Measurements from ENCODE around the gene DAZAP1.

Gene DAZAP1

DNA sequence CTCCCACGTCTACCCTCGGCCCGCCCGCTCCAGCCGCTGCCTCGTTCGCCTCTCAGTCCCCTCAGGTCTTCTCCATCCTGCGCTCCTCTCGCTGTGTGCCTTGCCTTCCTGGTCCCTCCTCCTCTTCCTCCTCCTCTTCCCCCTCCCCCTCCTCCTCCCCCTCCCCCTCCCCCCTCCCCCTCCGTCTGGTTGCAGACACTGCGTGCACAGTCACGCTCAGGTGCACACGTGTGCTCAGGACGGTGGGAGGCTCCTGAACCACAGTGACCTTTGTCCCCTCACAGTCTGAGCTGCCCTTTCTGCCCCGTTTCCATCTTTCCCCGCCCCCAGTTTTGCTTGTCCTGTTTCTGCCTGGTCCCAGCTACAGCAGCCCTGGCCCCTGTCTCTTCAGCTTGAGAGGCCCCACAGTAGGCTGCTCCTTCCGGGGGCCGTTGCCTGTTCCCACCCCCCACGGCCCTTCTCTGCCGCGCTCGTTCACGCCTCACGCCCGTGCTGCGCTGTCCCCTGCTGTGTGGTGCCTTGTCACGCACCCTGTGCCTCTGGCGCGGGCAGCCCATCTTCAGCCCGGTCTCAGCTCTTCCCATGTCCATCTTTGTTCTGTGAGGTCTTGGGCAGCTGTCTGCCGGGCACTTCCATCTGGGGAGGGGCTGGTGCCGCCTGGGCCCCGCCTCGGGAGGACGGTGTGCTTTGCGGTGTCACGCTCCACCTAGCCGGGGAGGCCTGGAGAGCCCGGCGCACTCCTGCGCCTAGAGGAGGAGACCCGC lies 17.0 kb downstream of the DAZAP1 start:
- ChIA-PET POLR2A (no interaction called here), CTCF (no interaction called here)
- DNase-seq (ENCODE audit: extremely low spot score): no peak
- TF ChIP-seq, protein P1, sequence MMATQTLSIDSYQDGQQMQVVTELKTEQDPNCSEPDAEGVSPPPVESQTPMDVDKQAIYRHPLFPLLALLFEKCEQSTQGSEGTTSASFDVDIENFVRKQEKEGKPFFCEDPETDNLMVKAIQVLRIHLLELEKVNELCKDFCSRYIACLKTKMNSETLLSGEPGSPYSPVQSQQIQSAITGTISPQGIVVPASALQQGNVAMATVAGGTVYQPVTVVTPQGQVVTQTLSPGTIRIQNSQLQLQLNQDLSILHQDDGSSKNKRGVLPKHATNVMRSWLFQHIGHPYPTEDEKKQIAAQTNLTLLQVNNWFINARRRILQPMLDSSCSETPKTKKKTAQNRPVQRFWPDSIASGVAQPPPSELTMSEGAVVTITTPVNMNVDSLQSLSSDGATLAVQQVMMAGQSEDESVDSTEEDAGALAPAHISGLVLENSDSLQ (IDR thresholded peaks at IDR 0.05): no peak
- TF ChIP-seq FOXK2 (IDR thresholded peaks at IDR 0.05) (no peak), CTBP1 (IDR thresholded peaks at IDR 0.05; ENCODE audit: borderline replicate concordance) (no peak), FOXM1 (IDR thresholded peaks at IDR 0.05; ENCODE audit: borderline replicate concordance) (no peak), TARDBP (IDR thresholded peaks at IDR 0.05) (no peak), SUZ12 (IDR thresholded peaks at IDR 0.05) (no peak), ZNF384 (IDR thresholded peaks at IDR 0.05) (no peak), FOXA1 (IDR thresholded peaks at IDR 0.05) (no peak), NFRKB (IDR thresholded peaks at IDR 0.05) (no peak), ARNT (IDR thresholded peaks at IDR 0.05) (no peak), ELF4 (IDR thresholded peaks at IDR 0.05) (no peak), HDGF (IDR thresholded peaks at IDR 0.05; ENCODE audit: borderline replicate concordance) (no peak), BHLHE40 (IDR thresholded peaks at IDR 0.05; ENCODE audit: borderline replicate concordance) (no peak), LEF1 (IDR thresholded peaks at IDR 0.05; ENCODE audit: borderline replicate concordance) (no peak)

DNA sequence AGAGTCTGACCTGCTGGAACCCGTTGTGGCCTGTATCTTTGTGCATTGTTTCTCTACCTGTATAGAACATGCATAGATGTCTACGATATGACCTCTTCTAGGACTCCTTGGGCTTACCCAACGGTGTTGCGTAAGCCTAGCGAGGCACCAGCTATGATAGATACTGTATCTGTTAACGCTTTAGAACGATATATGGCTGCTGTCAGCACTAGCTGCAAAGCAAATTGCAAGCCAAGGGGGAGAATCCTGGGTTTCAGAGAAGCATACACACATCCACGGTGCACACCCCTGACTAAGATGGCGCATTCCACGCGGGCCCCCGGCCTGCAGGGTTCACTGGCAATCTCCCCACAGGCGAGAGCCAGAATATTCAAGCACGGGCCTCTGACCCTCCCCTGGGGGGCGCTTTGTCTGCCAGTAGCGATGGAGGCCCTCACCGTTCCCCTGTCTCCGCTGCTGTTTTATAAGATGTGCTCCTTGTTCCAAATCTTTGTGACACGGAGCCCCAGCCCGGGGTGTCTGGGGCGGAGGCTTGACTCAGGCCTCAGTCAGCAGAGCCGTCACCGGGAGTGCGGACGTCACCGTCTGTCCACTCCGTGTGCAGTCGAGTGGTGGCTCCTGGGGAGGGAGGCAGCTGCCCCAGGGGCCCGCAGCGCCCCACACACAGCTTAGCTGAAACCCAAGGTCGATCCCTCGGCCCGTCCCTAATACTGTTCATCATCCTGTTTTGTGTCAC lies 17.9 kb downstream of the DAZAP1 start:
- CTCF ChIA-PET: no interaction called here
- TF ChIP-seq TARDBP (IDR thresholded peaks at IDR 0.05) (no peak), HDGF (IDR thresholded peaks at IDR 0.05; ENCODE audit: borderline replicate concordance) (no peak), FOXK2 (IDR thresholded peaks at IDR 0.05) (no peak), ARNT (IDR thresholded peaks at IDR 0.05) (no peak), FOXA1 (IDR thresholded peaks at IDR 0.05) (no peak), BHLHE40 (IDR thresholded peaks at IDR 0.05; ENCODE audit: borderline replicate concordance) (no peak), ZNF384 (IDR thresholded peaks at IDR 0.05) (no peak), NFRKB (IDR thresholded peaks at IDR 0.05) (no peak), SP1 (IDR thresholded peaks at IDR 0.05) (no peak), ELF4 (IDR thresholded peaks at IDR 0.05) (no peak), SUZ12 (IDR thresholded peaks at IDR 0.05) (no peak), FOXM1 (IDR thresholded peaks at IDR 0.05; ENCODE audit: borderline replicate concordance) (no peak), CTBP1 (IDR thresholded peaks at IDR 0.05; ENCODE audit: borderline replicate concordance) (no peak)
- TF ChIP-seq, protein P1 (IDR thresholded peaks at IDR 0.05): no peak
- POLR2A ChIA-PET: no interaction called here
- DNase-seq (ENCODE audit: extremely low spot score): no peak

DNA sequence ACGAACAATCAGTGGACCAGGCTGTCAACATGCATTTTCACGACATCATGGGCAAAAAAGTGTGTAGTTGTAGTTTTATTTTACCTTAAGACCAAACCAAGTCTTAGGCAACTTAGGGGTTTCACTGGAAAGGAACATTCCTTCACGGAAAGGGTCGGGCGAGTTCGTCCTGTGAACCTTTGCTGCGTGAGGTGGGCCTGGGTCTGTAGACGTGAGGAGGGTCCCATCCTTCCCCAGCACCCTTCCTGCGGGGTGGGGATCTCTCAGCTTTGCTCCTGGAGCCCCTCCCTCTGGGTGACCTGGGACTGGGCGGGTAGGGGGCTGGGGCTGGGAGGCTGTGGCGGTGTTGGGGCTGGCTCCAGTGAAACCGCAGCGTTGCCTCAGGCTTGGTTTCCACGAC lies 18.5 kb downstream of the DAZAP1 start:
- ChIA-PET CTCF (no interaction called here), POLR2A (interaction anchor here (1.0 kb wide), 1 partner anchor 14 kb away, joined by 3 read pairs; no protein-coding TSS in a partner anchor)
- TF ChIP-seq, protein P1 (IDR thresholded peaks at IDR 0.05): no peak
- no peak for TF ChIP-seq L3MBTL2 (conservative IDR thresholded peaks at IDR 0.05)
- no peak for TF ChIP-seq ELF4 (IDR thresholded peaks at IDR 0.05)
- no peak for TF ChIP-seq BHLHE40 (IDR thresholded peaks at IDR 0.05; ENCODE audit: borderline replicate concordance)
- TF ChIP-seq SP1 (IDR thresholded peaks at IDR 0.05): no peak
- no peak for TF ChIP-seq ARNT (IDR thresholded peaks at IDR 0.05)
- no peak for TF ChIP-seq FOXM1 (IDR thresholded peaks at IDR 0.05; ENCODE audit: borderline replicate concordance)
- TF ChIP-seq CTBP1 (IDR thresholded peaks at IDR 0.05; ENCODE audit: borderline replicate concordance): no peak
- no peak for TF ChIP-seq LEF1 (IDR thresholded peaks at IDR 0.05; ENCODE audit: borderline replicate concordance)
- no peak for TF ChIP-seq HDGF (IDR thresholded peaks at IDR 0.05; ENCODE audit: borderline replicate concordance)
- no peak for TF ChIP-seq TARDBP (IDR thresholded peaks at IDR 0.05)
- TF ChIP-seq FOXK2 (IDR thresholded peaks at IDR 0.05): no peak
- no peak for TF ChIP-seq SUZ12 (IDR thresholded peaks at IDR 0.05)

DNA sequence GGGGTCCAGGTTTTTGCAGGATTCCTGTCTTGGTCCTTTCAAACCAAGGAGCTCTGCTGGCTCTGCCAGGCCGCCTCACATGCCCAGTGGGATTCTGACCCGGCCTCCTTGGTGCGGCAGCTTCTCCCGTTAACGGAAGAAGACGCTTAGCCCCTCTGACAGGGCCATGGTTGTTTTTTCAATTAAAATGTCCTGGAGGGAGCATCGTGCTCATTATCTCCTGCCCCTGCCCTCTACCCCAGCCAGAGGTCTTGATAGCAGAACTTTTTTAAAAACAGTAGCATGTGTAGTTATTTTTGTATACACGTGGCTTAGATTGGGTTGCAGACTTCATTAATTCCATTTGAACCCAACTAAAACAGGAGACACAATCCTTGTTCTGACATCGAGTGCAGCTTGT lies 19.4 kb downstream of the DAZAP1 start:
- TF ChIP-seq LEF1 (IDR thresholded peaks at IDR 0.05; ENCODE audit: borderline replicate concordance) (no peak), L3MBTL2 (conservative IDR thresholded peaks at IDR 0.05) (no peak), NFRKB (IDR thresholded peaks at IDR 0.05) (no peak), SUZ12 (IDR thresholded peaks at IDR 0.05) (no peak), SP1 (IDR thresholded peaks at IDR 0.05) (no peak), BHLHE40 (IDR thresholded peaks at IDR 0.05; ENCODE audit: borderline replicate concordance) (no peak), CTBP1 (IDR thresholded peaks at IDR 0.05; ENCODE audit: borderline replicate concordance) (no peak), HDGF (IDR thresholded peaks at IDR 0.05; ENCODE audit: borderline replicate concordance) (no peak), ZNF384 (IDR thresholded peaks at IDR 0.05) (no peak), ELF4 (IDR thresholded peaks at IDR 0.05) (no peak), ARNT (IDR thresholded peaks at IDR 0.05) (no peak), FOXK2 (IDR thresholded peaks at IDR 0.05) (no peak)
- TF ChIP-seq, protein P1 (IDR thresholded peaks at IDR 0.05): no peak
- CTCF ChIA-PET: interaction anchor here (0.6 kb wide), 1 partner anchor 209 kb away, joined by 3 read pairs; no protein-coding TSS in a partner anchor
- DNase-seq (ENCODE audit: extremely low spot score): no peak
- POLR2A ChIA-PET: interaction anchor here (1.0 kb wide), 1 partner anchor 13 kb away, joined by 3 read pairs; no protein-coding TSS in a partner anchor

More for the DNA sequence above, 18.5 kb downstream of the DAZAP1 start:
- DNase-seq (ENCODE audit: extremely low spot score): no peak

Measured in HEK293T (cell line).